HG03280 (cell line): ENCODE results near the gene RBM42.
"Not testable (repeated sequence)": the region's sequence is repeated elsewhere in the genome, so short reads cannot be mapped to it uniquely, and the experiment has no call there.

Experiments used
- ATAC-seq: cut with Tn5 transposase; IDR thresholded peaks from one replicate; pipeline ENCODE4 v1.9.1; 2021; ENCODE audit warnings: mild to moderate bottlenecking, moderate library complexity; ENCODE audit not compliant: unreplicated experiment

RBM42 gene

GRCh38 chr19:35648017-35648961 lies 19.5 kb downstream of the RBM42 start, which contains the start of gene COX6B1:
TSS of gene COX6B1 (plus strand) at chr19:35648323. CDS start at chr19:35651244, 2,921 bp downstream.
- ATAC-seq, result peak; percentile 47

DNA sequence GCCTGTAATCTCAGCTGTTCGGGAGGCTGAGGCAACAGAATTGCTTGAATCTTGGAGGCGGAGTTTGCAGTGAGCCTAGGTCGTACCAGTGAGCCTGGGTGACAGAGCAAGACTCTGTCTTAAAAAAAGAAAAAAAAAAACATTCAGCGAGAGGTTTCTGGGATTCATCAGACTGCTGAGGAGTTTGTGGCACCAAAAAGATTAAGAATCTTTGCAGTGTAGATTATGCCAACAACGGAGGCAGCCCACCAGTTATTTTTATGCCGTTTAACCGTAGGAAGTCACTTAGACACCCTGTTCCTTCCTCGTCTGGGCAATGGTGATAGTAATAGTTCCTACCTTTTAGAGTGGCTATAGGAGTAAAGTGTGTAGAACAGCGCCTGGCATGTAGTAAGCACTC lies 21.7 kb downstream of the RBM42 start:
- no peak for ATAC-seq

- not testable (repeated sequence) for ATAC-seq
Measured at GRCh38 chr19:35654828-35655227, 26.0 kb downstream of the RBM42 start.

- ATAC-seq, result no peak
Measured at GRCh38 chr19:35655600-35655999, 26.8 kb downstream of the RBM42 start.

DNA sequence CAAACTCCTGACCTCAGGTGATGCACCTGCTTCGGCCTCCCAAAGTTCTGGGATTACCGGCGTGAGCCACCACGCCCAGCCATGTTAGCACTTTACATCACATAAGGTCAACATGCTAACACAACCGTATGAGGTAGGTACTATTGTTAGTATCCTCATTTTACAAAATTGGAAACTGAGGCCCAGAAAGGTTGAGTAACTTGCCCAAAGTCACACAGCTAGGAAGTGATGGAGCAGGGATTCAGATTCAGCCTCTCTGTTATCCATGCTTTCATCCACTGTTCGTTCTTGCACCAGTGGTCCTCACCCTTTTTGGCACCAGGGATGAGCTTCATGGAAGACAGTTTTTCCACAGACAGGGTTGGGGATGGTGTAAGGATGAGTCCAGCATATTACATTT lies 27.9 kb downstream of the RBM42 start:
- ATAC-seq, result no peak

DNA sequence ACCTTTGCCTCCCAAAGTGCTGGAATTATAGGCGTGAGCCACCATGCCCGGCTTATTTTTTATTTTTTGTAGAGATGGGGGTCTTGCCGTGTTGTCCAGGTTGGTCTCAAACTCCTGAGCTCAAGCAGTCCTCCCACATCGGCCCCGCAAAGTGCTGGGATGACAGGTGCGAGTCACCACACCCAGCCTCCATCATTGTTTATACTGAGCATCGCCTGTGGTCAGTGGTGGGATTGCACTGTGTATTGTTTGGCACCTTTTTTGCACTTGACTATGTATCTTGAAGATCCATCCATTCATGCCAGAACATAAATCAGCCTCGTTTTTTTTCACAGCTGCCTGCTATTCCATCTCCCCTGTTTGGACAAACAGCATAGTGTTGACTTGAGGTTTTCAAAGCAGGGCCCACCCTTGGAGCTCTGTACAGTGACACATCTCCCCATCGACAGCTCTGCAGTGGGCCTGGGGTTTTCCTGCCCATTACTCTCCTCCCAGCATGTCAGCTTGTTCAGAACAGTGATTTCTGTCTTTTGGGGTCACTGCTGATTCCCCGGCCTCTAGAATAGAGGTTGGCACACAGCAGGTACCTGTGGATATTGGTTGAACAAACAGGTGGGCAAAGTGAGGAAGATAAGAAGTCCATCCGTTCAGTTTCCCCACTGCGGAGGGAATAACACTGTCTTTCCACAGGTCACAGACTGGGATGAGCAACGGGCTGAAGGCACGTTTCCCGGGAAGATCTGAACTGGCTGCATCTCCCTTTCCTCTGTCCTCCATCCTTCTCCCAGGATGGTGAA lies 29.3 kb downstream of the RBM42 start:
- no peak for ATAC-seq

DNA sequence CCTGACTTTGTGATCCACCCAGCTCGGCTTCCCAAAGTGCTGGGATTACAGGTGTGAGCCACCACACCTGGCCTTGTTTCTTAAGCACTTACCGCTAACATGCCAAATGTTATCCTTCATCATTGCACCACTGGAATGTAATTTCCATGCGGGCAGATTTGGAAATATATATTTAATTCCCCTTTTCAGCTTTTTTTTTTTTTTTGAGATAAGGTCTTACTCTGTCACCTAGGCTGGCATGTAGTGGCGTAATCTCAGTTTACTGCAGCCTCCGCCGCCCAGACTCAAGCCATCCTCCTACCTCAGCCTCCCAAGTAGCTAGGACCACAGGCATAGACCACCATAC lies 33.1 kb downstream of the RBM42 start:
- no peak for ATAC-seq

DNA sequence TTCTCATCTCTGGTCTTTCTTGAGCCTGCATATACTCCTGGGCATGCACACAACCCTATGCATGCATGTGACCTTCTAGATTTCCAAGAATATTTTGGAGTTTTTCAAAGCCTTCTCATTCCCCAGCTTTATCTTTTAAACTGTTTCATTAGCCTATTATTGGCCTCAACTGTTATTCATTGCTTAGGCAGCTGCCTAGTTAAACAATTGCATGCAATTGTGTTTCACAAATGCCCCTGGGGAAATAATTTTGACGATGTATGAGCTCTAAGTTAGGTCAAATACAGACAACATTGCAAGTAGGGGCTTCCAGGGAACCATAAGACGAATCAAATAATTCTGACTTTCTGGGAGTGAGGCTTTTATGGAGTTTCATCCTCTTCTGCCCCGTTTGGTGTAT lies 35.1 kb downstream of the RBM42 start:
- no peak for ATAC-seq

- ATAC-seq, result no peak
Measured at GRCh38 chr19:35665157-35665556, 36.3 kb downstream of the RBM42 start.

DNA sequence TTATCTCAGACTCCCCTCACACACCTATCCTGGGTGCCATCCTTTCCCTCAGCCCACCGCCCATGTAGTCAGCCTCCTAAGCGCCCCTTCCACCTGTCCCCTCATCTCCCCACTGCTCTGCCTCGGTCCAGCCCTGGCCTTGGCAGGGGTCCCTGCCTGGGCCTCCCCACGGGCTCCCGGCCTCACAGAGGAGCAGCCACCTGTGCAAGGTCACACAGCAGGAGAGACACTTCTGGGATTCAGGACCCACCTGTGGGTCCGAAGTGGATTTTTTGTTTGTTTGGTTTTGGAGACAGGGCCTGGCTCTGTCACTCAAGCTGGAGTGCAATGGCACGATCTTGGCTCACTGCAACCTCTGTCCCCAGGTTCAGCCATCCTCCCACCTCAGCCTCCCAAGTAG lies 36.8 kb downstream of the RBM42 start:
- no peak for ATAC-seq

DNA sequence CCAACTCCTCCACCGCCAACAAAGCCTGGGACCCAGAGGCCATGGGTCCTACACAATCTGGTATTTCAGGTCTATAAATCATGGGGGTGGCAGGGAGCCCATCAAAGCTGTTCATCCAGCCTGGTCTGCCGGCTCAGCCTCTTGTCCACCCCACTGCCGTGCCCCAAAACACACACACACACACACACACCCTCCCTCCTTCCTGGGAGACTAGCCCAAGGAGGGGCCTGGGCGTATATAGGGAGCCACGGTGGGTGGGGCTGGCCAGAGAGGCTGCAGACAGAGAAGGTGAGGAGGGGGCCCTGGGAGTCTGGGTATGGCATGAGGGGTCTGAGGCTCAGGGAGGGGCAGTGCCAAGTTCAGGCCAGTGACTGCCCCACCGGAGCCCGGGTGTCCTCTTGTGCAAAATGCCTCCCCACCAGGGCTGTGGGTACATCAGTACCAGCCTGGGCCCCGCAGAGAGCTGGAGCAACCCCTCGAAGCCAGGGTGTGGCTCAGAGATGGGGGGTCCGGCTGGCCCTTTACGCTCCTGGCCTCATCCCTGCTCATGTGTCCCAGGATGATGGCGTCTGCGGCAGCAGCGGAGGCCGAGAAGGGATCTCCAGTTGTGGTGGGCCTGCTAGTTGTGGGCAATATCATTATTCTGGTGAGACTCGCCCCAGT lies 37.5 kb downstream of the RBM42 start, which contains the start of gene UPK1A:
Gene UPK1A (plus strand): TSS at position 267 of the 663 bp plus-strand sequence. CDS start 296 bp downstream, at position 563.
- ATAC-seq, result no peak

GRCh38 chr19:35669566-35669965 lies 40.7 kb downstream of the RBM42 start:
- no peak for ATAC-seq

GRCh38 chr19:35669974-35670373 lies 41.1 kb downstream of the RBM42 start:
- no peak for ATAC-seq

DNA sequence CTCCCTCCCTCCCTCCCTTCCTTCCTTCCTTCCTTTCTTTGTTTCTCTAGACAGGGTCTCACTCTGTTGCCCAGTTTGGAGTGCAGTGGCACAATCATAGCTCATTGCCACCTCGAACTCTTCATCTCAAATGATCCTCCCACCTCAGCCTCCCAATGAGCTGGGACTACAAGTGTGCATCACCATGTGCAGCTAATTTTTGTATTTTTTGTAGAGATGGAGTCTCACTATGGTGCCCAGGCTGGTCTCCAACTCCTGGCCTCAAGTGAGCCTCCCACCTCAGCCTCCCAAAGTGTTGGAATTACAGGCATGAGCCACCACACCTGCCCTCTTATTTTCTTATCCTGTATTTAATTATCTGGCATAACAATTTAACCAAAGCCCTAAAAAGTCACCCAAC lies 41.9 kb downstream of the RBM42 start:
- no peak for ATAC-seq

DNA sequence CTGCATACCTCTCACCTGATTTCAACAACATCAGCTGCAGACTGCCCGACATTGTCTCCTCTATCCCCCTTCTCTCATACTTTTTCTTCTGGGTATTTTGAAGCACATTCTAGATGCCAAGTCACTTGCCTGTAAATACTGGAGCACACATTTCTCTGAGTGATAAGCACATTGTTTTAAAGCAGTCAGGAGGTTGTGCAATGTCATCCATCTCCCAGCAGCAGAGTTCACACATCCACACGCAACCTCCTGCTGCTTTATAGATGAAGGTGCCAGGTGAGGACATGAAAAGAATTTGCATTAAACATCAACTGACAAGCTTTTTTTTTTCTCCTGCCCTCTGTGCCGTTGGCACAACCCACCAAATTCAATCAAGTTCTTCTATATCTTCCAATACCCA lies 43.0 kb downstream of the RBM42 start:
- ATAC-seq, result no peak

DNA sequence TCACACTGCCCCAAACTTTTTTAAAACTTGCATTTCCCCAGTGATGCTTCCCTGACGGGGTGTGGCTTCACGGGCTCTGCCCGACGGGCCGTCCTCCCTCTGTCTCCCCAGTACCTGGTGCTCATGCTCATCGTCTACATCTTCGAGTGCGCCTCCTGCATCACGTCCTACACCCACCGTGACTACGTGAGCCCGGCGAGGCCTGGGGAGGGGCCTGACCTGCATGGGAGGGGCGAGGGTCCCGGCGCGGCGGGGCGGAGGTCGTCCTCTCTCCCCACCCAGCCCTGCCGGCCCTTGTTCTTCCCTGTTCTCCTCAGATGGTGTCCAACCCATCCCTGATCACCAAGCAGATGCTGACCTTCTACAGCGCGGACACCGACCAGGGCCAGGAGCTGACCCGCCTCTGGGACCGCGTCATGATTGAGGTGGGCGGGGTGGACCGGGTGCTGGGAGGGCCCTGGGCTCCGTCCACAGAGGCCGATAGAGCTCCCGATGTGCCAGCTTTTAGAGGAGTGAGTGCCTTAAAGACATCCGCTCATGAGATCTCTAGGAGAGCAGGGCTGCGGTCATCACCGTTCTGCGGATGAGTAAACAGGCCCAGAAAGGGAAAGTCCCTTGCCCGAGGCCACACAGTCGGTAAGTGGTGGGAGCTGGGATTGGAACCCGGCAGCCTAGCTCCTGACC lies 44.4 kb downstream of the RBM42 start:
- ATAC-seq, result no peak

DNA sequence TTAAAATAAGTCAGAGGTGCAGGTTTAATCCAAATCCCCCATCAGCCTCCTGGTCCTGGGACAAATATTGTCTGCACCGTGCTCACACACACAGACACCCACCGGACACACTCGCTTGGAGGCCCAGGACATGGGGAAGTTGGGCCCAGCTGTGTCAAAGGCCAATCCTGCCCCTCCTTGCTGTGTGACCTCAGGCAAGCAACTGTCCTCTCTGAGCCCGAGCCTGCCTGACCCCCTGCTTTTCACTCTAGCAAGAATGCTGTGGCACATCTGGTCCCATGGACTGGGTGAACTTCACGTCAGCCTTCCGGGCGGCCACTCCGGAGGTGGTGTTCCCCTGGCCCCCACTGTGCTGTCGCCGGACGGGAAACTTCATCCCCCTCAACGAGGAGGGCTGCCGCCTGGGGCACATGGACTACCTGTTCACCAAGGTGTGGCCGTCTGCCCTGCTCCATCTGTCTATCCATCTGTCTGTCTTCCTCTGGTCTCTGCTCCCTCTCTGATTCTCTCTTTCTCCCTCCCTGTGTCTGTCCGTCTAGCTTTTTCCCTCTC lies 46.8 kb downstream of the RBM42 start:
- no peak for ATAC-seq
